Stimulated activated CD4-positive, alpha-beta T cell treated with anti-CD3 and anti-CD28 coated beads, Interleukin-1b, Interleukin-23, amount 100 ng/mL, for 1 hour (primary cell): ENCODE results near the gene OXA1L.
A peak's percentile ranks its signal among the peaks of the same experiment; 100 is the strongest.
"Not testable (repeated sequence)": the region's sequence is repeated elsewhere in the genome, so short reads cannot be mapped to it uniquely, and the experiment has no call there.

ENCODE experiments used
- DNase-seq, 2 donors: peaks; one replicate each; pipeline ENCODE4 v3.0.0-alpha.2; 2020; ENCODE audit warnings: low read depth in 2 of 2

Gene OXA1L

DNA sequence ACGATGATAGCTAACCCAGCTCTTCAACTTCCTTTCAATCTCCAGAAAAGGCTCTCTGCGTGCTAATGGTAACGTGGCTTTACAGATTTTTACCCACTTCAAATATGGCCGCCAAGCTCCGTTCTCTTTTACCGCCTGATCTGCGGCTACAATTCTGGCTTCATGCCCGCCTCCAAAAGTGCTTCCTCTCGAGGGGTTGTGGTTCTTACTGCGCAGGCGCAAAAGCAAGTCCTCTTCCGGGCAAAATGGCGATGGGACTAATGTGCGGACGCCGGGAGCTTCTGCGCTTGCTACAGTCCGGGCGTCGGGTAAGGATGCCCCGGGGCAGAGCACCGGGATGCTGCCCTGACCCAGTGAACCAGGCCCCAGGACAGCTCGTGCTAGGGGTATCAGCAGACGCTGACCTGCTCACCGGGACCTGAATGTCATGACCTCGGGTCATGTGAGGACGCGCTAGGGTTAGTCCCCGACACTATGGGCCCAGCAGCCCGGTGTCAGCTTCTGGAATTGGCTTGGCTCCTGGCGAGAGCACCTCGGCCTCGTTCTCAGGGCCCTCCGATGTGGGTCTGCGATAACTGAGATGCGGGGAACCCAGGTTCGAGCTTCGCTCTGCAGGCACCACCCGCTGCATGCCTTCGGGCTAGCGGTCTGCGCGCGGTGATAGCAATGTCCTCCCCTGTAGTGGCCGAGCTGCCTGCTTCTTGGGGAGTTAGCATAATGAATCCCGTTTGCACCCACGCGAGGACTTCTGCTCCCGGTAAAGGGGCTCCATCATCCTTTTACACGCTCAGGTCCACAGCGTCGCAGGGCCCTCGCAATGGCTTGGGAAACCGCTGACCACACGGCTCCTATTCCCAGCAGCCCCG lies at the start of gene OXA1L:
TSS of gene OXA1L (plus strand) at position 232 of the 866 bp plus-strand sequence. CDS start at position 246, 14 bp downstream.
- DNase-seq, result peak; percentile 77 to 90

DNA sequence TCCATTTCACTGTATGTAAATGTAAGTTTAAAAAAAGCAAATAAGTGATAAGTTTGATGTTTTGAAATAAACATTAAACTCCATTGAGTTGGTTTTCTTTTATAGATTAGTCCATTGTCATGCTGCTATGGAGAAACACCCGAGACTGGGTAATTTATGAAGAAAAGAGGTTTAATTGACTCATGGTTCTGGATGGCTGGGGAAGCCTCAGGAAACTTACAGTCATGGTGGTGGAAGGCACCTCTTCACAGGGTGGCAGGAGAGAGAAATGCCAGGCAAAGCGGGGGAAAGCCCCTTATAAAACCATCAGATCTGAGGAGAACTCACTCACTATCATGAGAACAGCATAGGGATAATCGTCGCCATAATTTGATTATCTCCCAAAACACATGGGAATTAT lies 48.4 kb upstream of the OXA1L start:
- no peak for DNase-seq

DNA sequence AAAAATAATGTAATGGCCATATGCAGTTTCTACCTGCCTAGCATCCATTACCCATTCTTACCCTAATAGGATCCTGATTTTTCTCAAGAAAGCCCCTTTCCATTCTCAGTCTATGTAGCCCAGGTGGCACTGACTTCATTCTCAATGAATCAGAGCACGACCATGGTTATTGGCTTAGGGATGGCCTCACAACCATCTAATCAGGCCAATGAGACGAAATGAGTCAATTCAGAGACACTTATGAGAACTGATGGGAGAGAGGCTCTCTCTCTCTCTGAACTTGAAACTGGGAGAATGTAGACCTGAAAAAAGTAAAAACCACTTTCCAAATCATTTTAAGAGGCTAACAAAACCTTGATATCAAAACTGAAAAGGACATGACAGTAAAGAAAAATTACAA lies 45.3 kb upstream of the OXA1L start:
- DNase-seq, result no peak

DNA sequence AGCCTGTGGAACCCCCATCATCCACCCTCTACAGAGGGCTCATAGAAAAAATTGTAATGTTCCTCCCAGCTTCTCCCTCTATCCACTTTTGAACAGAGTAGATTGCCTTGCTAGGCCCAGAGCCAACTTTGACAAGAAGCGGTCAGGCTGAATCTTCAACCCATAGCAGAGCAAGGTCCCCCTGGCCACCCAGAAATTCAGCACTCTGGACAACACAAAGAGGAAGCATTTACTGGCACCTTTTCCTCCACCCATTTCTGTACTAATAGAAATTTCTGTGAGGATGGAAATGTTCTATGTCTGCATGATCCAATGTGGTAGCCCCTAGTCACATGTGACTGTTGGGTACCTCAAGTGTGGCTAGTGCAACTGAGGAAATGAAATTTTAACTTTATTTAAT lies 42.7 kb upstream of the OXA1L start:
- no peak for DNase-seq

DNA sequence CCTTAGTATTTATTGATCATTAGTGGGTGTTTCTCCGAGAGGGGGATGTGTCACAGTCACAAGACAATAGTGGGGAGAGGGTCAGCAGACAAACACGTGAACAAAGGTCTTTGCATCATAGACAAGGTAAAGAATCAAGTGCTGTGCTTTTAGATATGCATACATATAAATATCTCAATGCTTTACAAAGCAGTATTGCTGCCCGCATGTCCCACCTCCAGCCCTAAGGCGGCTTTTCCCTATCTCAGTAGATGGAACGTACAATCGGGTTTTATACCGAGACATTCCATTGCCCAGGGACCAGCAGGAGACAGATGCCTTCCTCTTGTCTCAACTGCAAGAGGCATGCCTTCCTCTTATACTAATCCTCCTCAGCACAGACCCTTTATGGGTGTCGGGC lies 41.6 kb upstream of the OXA1L start:
- DNase-seq, result not testable (repeated sequence)

DNA sequence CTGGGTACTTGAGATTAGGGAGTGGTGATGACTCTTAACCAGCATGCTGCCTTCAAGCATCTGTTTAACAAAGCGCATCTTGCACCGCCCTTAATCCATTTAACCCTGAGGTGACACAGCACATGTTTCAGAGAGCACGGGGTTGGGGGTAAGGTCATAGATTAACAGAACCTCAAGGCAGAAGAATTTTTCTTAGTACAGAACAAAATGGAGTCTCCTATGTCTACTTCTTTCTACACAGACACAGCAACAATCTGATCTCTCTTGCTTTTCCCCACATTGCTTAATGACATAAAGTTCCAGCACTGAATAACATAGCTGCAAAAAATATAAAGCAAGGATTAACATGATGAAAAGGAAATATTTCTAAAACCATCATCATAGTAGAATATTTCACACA lies 41.1 kb upstream of the OXA1L start:
- not testable (repeated sequence) for DNase-seq

DNA sequence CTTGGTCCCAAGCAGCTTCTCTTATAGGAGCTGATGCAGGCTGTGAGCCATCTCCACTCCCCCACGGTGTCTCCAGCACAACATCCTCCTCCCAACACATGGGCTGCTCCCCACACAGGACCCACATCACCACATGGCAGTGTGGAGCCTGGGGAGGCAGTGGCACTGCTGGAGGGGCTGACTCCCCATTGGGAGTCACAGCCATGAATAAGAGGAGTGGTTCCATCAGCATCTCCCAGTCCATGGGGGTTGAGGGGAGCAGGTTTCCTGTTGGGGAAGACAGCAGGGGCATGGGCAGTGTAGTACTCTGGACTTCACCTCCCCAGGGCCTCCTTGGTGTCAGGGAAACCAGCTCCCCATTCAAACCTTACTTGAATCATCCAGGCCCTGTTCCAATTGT lies 40.5 kb upstream of the OXA1L start:
- DNase-seq, result no peak

DNA sequence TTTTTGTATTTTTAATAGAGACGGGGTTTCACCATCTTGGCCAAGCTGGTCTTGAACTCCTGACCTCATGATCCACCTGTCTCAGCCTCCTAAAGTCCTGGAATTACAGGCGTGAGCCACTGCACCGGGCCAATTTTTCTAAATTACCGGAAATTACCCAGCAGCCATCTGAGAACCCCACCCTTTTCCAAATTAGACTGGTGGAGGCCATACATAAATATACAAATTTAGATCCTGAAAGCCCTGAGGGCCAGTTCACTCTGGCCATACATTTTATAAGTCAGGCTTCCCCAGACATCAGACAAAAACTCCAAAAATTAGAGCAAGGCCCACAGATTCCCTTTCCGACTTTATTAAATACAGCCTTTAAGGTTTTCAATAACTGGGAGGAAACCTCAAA lies 34.4 kb upstream of the OXA1L start:
- DNase-seq, result not testable (repeated sequence)

DNA sequence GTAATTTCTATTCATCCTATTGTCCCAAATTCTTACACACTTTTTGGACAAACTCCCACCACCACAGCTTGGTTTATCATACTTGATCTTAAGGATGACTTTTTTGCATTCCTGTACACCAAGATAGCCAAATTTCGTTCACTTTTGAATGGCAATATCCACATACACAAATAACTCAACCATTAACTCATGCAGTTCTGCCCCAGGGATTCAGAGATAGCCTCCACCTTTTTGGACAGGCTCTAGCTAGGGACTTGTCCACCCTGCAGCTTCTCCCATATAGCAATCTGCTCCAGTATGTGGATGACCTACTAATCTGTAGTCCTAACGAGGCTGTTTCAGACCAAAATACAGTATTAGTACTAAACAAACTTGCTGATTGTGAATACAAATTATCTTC lies 32.7 kb upstream of the OXA1L start:
- DNase-seq, result no peak

DNA sequence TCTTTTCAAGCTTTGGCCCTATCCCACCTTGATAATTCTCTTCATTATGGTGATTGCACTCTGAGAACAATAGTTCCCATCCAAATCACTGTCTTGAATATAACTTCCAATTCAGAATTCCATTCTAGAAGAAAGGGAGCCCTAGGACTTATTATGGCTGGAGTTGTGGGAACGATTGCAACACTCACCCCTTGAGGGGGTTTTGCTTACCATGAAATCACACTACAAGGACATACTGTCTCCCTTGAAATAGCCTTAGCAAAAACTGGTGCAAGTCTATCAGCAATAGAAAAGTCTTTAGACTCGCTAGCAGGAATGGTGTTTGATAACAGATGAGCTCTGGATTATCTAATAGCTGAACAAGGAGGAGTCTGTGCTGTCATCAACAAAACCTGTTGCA lies 31.4 kb upstream of the OXA1L start:
- DNase-seq, result no peak

DNA sequence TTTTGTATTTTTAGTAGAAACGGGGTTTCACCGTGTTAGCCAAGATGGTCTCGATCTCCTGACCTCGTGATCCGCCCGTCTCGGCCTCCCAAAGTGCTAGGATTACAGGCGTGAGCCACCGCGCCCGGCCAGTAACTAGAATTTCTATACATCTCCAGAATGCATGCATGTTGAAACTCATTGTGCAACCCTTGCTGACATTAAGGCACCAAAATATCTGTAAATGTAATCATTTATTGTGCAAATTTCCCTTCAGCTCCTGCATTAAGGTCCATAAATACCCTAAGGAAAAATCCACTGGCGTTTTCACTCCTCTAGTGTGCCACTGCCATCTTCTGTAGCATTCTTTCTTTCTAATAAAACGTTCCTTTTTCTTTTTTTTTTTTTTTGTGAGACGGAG lies 30.1 kb upstream of the OXA1L start:
- not testable (repeated sequence) for DNase-seq

DNA sequence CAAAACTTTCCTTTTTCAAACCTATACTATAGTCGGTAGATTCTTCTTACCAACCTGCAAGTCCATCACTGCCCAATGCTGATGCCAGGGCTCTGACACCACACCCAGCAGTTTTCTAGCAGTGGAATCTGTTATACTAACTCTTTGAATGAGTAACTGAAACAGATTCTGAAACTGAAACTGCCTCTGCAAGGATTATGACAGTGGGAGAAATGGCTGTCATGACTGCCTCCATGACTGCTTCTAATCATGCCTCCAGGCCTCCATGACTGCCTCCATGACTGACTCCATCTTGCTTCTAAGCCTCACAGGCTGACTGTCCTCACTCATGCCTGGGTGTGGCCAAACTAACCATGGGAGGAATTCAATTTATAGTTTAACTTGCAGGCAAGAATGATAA lies 29.4 kb upstream of the OXA1L start:
- DNase-seq, result no peak

DNA sequence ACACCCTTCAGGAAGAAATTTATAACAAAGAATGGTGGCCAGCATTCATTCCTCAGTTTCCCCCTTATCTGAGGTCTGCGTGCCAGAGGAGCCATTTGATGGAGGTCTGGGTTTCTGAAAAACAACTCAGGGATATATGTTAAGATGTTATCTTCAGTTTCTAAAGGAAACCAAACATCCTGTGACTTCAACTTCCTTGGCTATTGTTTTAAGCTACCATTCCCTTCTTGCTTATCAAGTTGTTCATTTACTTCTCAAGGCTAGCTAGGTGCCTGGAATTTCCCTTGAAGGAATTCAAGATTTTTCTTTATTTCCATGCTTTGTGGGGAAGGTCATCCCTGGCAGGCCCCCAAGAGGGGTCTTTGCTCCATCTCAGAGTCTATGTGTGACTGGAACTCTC lies 27.1 kb upstream of the OXA1L start:
- no peak for DNase-seq

DNA sequence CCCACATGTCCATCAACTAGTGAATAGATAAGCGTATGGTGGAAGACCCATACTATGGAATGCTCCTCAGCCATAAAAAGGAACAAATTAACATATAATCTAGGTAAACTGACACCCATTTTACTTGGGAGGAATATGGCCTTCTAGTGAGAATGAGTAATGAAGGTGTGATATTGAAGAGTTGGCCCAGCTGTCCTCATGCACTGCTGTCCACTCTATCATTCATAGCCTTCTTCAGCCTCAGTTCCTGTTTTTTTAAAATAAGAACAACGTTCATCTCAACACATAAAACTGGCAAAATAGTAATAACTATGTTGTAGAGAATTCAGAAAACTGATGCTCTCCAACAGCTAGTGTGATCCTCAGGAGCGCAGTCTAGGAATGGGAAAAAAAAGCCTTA lies 26.5 kb upstream of the OXA1L start:
- DNase-seq, result no peak

DNA sequence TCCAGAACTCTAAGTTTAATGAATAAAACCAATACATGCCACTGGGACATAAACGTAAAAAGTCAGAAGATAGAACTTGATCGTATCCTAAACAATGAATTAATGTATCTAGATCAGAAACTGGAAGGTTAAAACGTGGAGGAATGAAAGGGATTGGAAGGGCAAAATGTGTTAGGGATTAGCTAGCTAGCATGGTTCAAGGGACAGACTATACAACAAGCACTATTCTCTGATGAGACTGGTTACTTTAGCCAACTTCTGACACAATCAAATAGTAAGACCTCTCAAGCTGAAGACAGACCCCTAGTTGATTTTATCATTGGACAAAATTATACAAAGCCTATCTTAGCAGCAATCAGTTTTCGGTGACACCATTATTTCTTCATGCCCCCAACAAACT lies 18.7 kb upstream of the OXA1L start:
- DNase-seq, result no peak

DNA sequence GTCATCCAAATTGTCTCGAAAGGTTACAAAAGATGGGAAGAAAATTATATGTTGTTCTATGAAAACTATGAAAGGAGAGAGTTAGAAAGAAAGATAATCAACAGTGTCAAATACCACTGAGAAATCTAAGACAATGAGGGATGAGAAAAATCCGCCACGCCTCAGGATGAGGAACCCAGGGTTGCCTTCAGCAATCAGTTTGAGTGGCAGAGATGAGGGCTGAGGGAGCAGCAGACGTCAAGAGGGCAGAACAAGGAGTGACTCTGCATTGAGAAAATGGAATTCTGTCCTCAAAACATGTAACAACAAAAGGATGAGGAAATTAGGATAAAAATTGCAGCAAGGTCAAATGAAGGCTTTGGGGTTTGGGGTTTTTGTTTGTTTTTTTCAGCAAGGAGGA lies 18.3 kb upstream of the OXA1L start:
- no peak for DNase-seq

DNA sequence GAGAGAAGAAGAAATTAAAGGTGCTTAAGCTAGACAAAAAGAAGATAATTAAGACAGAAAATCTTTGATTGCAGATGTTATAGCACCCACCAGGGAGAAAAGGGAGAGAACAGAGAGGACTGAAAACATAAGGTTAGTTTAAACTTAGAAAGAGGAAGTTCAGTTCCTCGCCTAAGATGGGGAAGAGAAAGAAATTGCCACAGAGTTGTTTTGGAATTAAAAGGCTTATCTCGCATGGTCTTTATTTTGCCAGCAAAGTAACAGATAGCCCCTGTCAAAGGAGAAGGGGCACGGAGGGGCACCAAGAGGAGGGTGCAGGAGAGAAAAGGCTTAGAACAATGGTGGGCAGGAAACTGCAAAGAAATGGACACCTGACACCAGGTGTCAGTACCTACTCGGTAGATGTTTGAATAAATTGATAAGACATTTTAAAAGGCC lies 17.8 kb upstream of the OXA1L start:
- no peak for DNase-seq

DNA sequence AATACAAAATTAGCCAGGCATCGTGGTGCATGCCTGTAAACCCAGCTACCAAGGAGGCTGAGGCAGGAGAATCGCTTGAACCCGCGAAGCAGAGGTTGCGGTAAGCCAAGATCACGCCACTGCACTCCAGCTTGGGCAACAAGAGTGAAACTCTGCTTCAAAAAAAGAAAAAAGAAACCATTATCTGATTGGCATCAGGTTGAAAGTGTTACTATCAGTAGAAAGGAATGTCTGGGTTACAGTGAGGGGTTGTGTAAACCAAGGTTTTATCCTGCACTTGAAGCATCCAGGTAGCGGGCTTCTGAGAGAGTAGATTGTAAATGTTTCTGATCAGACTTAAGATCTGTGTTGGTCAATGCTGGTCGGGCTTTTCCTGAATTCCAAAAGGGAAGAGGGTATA lies 14.1 kb upstream of the OXA1L start:
- no peak for DNase-seq

DNA sequence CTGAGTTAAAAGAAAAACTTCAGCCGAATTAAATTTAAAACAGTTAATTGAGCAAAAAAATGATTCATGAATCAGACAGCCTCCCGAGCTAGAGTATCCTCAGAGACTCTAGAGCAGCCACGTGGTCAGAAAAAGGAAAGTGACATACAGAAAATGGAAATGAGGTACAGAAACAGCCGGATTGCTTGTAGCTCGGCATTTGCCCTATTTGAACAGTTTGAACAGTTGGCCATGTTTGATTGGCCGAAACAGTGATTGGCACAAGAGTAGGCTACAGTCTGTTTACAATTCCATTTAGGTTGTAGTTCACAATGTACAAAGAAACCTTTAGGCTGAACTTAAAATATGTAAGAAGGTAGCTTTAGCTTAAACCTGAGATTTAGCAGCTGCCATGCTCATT lies 12.9 kb upstream of the OXA1L start:
- DNase-seq, result no peak

DNA sequence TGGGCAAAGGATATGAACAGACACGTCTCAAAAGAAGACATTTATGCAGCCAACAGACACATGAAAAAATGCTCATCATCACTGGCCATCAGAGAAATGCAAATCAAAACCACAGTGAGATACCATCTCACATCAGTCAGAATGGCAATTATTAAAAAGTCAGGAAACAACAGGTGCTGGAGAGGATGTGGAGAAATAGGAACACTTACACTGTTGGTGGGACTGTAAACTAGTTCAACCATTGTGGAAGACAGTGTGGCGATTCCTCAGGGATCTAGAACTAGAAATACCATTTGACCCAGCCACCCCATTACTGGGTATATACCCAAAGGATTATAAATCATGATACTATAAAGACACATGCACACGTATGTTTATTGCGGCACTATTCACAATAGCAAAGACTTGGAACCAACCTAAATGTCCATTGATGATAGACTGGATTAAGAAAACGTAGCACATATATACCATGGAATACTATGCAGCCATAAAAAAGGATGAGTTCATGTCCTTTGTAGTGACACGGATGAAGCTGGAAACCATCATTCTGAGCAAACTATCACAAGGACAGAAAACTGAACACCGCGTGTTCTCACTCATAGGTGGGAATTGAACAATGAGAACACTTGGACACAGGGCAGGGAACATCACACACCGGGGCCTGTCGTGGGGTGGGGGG lies 8.4 kb upstream of the OXA1L start:
- not testable (repeated sequence) for DNase-seq

DNA sequence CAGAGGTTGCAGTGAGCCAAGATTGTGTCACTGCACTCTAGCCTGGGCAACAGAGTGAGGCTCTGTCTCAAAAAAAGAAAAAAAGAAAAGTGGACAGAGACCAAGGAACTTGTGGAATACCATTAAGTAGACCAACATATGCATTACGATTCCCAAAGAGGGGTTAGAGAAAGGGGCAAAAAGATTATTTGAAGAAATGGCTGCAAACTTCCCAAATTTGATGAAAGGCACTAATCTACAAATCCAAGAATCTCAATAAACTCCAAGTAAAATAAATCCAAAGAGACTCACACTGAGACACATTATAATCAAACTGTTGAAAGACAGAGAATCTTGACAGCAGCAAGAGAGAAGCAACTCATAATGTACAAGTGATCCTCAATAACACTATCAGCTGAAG lies 4.8 kb upstream of the OXA1L start:
- no peak for DNase-seq

DNA sequence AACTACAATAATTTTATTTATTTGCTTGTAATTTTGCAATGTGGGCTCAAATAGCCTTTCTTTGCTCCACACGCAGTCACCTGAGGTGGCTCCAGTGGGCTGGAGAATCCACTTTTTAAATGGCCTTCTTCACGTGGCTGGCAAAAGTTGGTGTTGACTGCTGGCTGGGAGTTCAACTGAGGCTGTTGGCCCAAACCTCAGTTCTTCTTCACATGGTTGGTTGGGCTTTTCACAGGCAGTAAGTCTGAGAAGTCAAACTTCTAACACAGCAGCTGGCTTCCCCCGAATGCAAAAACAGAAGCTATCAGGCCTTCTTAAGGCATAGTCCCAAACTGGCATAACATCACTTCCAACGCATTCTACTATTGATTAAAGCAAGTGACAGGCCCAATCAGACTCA lies 2.1 kb upstream of the OXA1L start:
- no peak for DNase-seq

DNA sequence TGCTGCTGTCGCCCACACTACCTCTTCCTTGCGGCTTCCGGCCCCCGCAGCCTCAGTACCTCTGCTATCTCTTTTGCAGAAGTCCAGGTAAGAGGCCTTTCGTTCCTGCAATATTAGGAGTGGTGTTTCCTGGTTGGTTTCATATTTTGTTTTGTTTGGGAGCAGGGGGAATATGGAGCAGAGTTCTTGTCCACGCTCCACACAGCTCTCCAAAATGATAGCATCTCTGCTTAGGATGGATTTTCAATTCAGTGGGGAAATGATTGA lies 768 bp downstream of the OXA1L start:
- no peak for DNase-seq

DNA sequence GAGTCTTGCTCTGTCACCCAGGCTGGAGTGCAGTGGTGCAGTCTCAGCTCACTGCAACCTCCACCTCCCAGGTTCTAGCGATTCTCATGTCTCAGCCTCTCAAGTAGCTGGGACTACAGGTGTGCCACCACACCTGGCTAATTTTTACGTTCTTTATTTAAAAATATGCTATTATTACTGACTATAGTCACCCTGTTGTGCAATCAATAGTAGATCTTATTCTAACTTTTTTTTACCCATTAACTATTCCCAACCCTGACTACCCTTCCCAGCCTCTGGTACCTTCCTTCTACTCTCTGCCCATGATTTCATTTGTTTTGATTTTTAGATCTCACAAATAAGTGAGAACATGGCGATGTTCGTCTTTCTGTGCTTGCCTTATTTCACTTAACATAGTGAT lies 2.5 kb downstream of the OXA1L start:
- no peak for DNase-seq
